ENCODE data around the gene NELL1.

NELL1 gene

GRCh38 chr11:21511835-21512440, 842.6 kb downstream of the NELL1 start:
- Histone ChIP-seq H4K91ac (ENCODE audit: low read length) (no peak overlapping the region), H3K9me3 (ENCODE audit: control insufficient read depth, low read length) (no peaks in the 10 kb centered on the region), H3K4me2 (ENCODE audit: low read length, poor library complexity, severe bottlenecking) (no peak overlapping the region), H3K9ac (ENCODE audit: low read length) (no peak overlapping the region), H2BK12ac (ENCODE audit: low read length in 2 of 2) (no peak overlapping the region), H3K14ac (ENCODE audit: low read length in 2 of 2) (no peak overlapping the region), H3K4me1 (ENCODE audit: control insufficient read depth, insufficient read depth, low read depth, low read length) (no peaks in the 10 kb centered on the region), H2AK5ac (ENCODE audit: low read length, severe bottlenecking) (no peak overlapping the region), H3K4ac (ENCODE audit: low read depth in 1 of 2, low read length in 2 of 2) (no peak overlapping the region), H2BK5ac (ENCODE audit: low read depth, low read length, poor library complexity, severe bottlenecking) (no peak overlapping the region), H3K23ac (ENCODE audit: low read length in 2 of 2) (no peak overlapping the region), H3K36me3 (ENCODE audit: control insufficient read depth in 1 of 2, insufficient read depth in 2 of 2, low read depth in 1 of 2, low read length in 2 of 2) (no peaks in the 10 kb centered on the region), H2AFZ (ENCODE audit: low read depth, low read length) (no peak overlapping the region), H2BK120ac (ENCODE audit: low read depth, low read length) (no peak overlapping the region), H2BK15ac (ENCODE audit: low read depth, poor library complexity, severe bottlenecking) (no peak overlapping the region), H4K8ac (ENCODE audit: low read length) (no peak overlapping the region), H3K18ac (ENCODE audit: low read depth in 1 of 2, low read length in 2 of 2) (no peak overlapping the region), H3K27me3 (ENCODE audit: control insufficient read depth in 1 of 2, insufficient read depth in 1 of 2, low read length in 2 of 2) (no peaks in the 10 kb centered on the region), H3K27ac (ENCODE audit: low read length, poor library complexity, severe bottlenecking) (no peak overlapping the region), H3K4me3 (ENCODE audit: insufficient read depth in 1 of 2, low read depth in 1 of 2, low read length in 2 of 2) (no peak overlapping the region), H3K79me1 (replicated peaks; ENCODE audit: low read length, poor library complexity, severe bottlenecking) (no peaks in the 10 kb centered on the region)
- DNase-seq = peak; percentile 5
- WGBS = 43% methylated on average over 2 of the region's 2 CpGs

- no peak overlapping the region for H3K4me2 ChIP-seq (ENCODE audit: low read length, poor library complexity, severe bottlenecking)
- H4K8ac ChIP-seq (ENCODE audit: low read length) = no peak overlapping the region
- H3K4me3 ChIP-seq (ENCODE audit: insufficient read depth in 1 of 2, low read depth in 1 of 2, low read length in 2 of 2) = no peak overlapping the region
- no peaks in the 10 kb centered on the region for H3K27me3 ChIP-seq (ENCODE audit: control insufficient read depth in 1 of 2, insufficient read depth in 1 of 2, low read length in 2 of 2)
- no peak overlapping the region for H2BK12ac ChIP-seq (ENCODE audit: low read length in 2 of 2)
- no peak overlapping the region for H3K14ac ChIP-seq (ENCODE audit: low read length in 2 of 2)
- no peak overlapping the region for H2AFZ ChIP-seq (ENCODE audit: low read depth, low read length)
- H3K36me3 ChIP-seq (ENCODE audit: control insufficient read depth in 1 of 2, insufficient read depth in 2 of 2, low read depth in 1 of 2, low read length in 2 of 2) = no peaks in the 10 kb centered on the region
- H2BK15ac ChIP-seq (ENCODE audit: low read depth, poor library complexity, severe bottlenecking) = no peak overlapping the region
- H3K18ac ChIP-seq (ENCODE audit: low read depth in 1 of 2, low read length in 2 of 2) = no peak overlapping the region
- H3K27ac ChIP-seq (ENCODE audit: low read length, poor library complexity, severe bottlenecking) = no peak overlapping the region
- H2BK120ac ChIP-seq (ENCODE audit: low read depth, low read length) = no peak overlapping the region
- no peak overlapping the region for H4K91ac ChIP-seq (ENCODE audit: low read length)
- 27% methylated on average over 3 of the region's 3 CpGs for WGBS
- DNase-seq = no peak
- no peaks in the 10 kb centered on the region for H3K79me1 ChIP-seq (replicated peaks; ENCODE audit: low read length, poor library complexity, severe bottlenecking)
- no peak overlapping the region for H3K4ac ChIP-seq (ENCODE audit: low read depth in 1 of 2, low read length in 2 of 2)
- no peak overlapping the region for H2AK5ac ChIP-seq (ENCODE audit: low read length, severe bottlenecking)
- H3K9ac ChIP-seq (ENCODE audit: low read length) = no peak overlapping the region
- H3K9me3 ChIP-seq (ENCODE audit: control insufficient read depth, low read length) = no peaks in the 10 kb centered on the region
- H3K4me1 ChIP-seq (ENCODE audit: control insufficient read depth, insufficient read depth, low read depth, low read length) = no peaks in the 10 kb centered on the region
- H3K23ac ChIP-seq (ENCODE audit: low read length in 2 of 2) = no peak overlapping the region
- no peak overlapping the region for H2BK5ac ChIP-seq (ENCODE audit: low read depth, low read length, poor library complexity, severe bottlenecking)
These were observed 844.9 kb downstream of the NELL1 start for GRCh38 chr11:21514316-21514715.

- Histone ChIP-seq H3K36me3 (ENCODE audit: control insufficient read depth in 1 of 2, insufficient read depth in 2 of 2, low read depth in 1 of 2, low read length in 2 of 2) (no peaks in the 10 kb centered on the region), H2BK5ac (ENCODE audit: low read depth, low read length, poor library complexity, severe bottlenecking) (no peak overlapping the region), H3K4me3 (ENCODE audit: insufficient read depth in 1 of 2, low read depth in 1 of 2, low read length in 2 of 2) (no peak overlapping the region), H3K27ac (ENCODE audit: low read length, poor library complexity, severe bottlenecking) (no peak overlapping the region), H2BK120ac (ENCODE audit: low read depth, low read length) (no peak overlapping the region), H4K91ac (ENCODE audit: low read length) (no peak overlapping the region), H3K14ac (ENCODE audit: low read length in 2 of 2) (no peak overlapping the region), H2AFZ (ENCODE audit: low read depth, low read length) (no peak overlapping the region), H2BK15ac (ENCODE audit: low read depth, poor library complexity, severe bottlenecking) (no peak overlapping the region), H3K18ac (ENCODE audit: low read depth in 1 of 2, low read length in 2 of 2) (no peak overlapping the region), H2BK12ac (ENCODE audit: low read length in 2 of 2) (no peak overlapping the region), H4K8ac (ENCODE audit: low read length) (no peak overlapping the region), H2AK5ac (ENCODE audit: low read length, severe bottlenecking) (no peak overlapping the region), H3K27me3 (ENCODE audit: control insufficient read depth in 1 of 2, insufficient read depth in 1 of 2, low read length in 2 of 2) (no peaks in the 10 kb centered on the region), H3K4me1 (ENCODE audit: control insufficient read depth, insufficient read depth, low read depth, low read length) (no peaks in the 10 kb centered on the region), H3K9ac (ENCODE audit: low read length) (no peak overlapping the region), H3K9me3 (ENCODE audit: control insufficient read depth, low read length) (no peaks in the 10 kb centered on the region), H3K4ac (ENCODE audit: low read depth in 1 of 2, low read length in 2 of 2) (no peak overlapping the region), H3K4me2 (ENCODE audit: low read length, poor library complexity, severe bottlenecking) (no peak overlapping the region), H3K79me1 (replicated peaks; ENCODE audit: low read length, poor library complexity, severe bottlenecking) (no peaks in the 10 kb centered on the region), H3K23ac (ENCODE audit: low read length in 2 of 2) (no peak overlapping the region)
- DNase-seq = no peak
- 40% methylated on average over 1 of the region's 1 CpG for WGBS
These were observed 850.9 kb downstream of the NELL1 start for GRCh38 chr11:21520244-21520643.

- no peaks in the 10 kb centered on the region for H3K36me3 ChIP-seq (ENCODE audit: control insufficient read depth in 1 of 2, insufficient read depth in 2 of 2, low read depth in 1 of 2, low read length in 2 of 2)
- no peaks in the 10 kb centered on the region for H3K9me3 ChIP-seq (ENCODE audit: control insufficient read depth, low read length)
- H2AK5ac ChIP-seq (ENCODE audit: low read length, severe bottlenecking) = no peak overlapping the region
- no CpG with 5 or more reads among the region's 1 CpG for WGBS
- no peaks in the 10 kb centered on the region for H3K79me1 ChIP-seq (replicated peaks; ENCODE audit: low read length, poor library complexity, severe bottlenecking)
- no peak overlapping the region for H3K27ac ChIP-seq (ENCODE audit: low read length, poor library complexity, severe bottlenecking)
- H3K9ac ChIP-seq (ENCODE audit: low read length) = no peak overlapping the region
- no peak overlapping the region for H3K4me2 ChIP-seq (ENCODE audit: low read length, poor library complexity, severe bottlenecking)
- H3K18ac ChIP-seq (ENCODE audit: low read depth in 1 of 2, low read length in 2 of 2) = no peak overlapping the region
- no peak overlapping the region for H3K4ac ChIP-seq (ENCODE audit: low read depth in 1 of 2, low read length in 2 of 2)
- no peak for DNase-seq
- H3K23ac ChIP-seq (ENCODE audit: low read length in 2 of 2) = no peak overlapping the region
- no peak overlapping the region for H4K8ac ChIP-seq (ENCODE audit: low read length)
- H3K4me1 ChIP-seq (ENCODE audit: control insufficient read depth, insufficient read depth, low read depth, low read length) = no peaks in the 10 kb centered on the region
- no peak overlapping the region for H2BK120ac ChIP-seq (ENCODE audit: low read depth, low read length)
- H2BK5ac ChIP-seq (ENCODE audit: low read depth, low read length, poor library complexity, severe bottlenecking) = no peak overlapping the region
- H2BK15ac ChIP-seq (ENCODE audit: low read depth, poor library complexity, severe bottlenecking) = no peak overlapping the region
- H2AFZ ChIP-seq (ENCODE audit: low read depth, low read length) = no peak overlapping the region
- no peak overlapping the region for H3K14ac ChIP-seq (ENCODE audit: low read length in 2 of 2)
- H4K91ac ChIP-seq (ENCODE audit: low read length) = no peak overlapping the region
- H2BK12ac ChIP-seq (ENCODE audit: low read length in 2 of 2) = no peak overlapping the region
- H3K4me3 ChIP-seq (ENCODE audit: insufficient read depth in 1 of 2, low read depth in 1 of 2, low read length in 2 of 2) = no peak overlapping the region
- H3K27me3 ChIP-seq (ENCODE audit: control insufficient read depth in 1 of 2, insufficient read depth in 1 of 2, low read length in 2 of 2) = no peaks in the 10 kb centered on the region
These were observed 859.8 kb downstream of the NELL1 start for GRCh38 chr11:21529187-21529586.

All from mesenchymal stem cell (in vitro differentiated cells and primary cell).